HepG2 (cell line): ENCODE data around the gene PPP1R15A. TPM values are rescaled to one million over a fixed set of nuclear protein-coding genes. Genes with fewer than 3 reads are reported as not detected.

ENCODE experiments used
- JUND ChIP-seq: sonication (generic); formaldehyde crosslinking; IDR thresholded peaks from 2 replicates; pipeline ENCODE4 v1.8.0; 2022; ENCODE audit warnings: mild to moderate bottlenecking, missing genetic modification reagents
- RELA ChIP-seq: sonication (generic); formaldehyde crosslinking; IDR thresholded peaks from 2 replicates; pipeline ENCODE4 v1.4.0; 2020; ENCODE audit warnings: missing genetic modification reagents
- SNAI1 ChIP-seq: sonication (generic); formaldehyde crosslinking; IDR thresholded peaks from 2 replicates; pipeline ENCODE4 v1.5.0; 2020; ENCODE audit warnings: mild to moderate bottlenecking, missing genetic modification reagents, borderline replicate concordance
- TEAD2 ChIP-seq: sonication (generic); formaldehyde crosslinking; IDR thresholded peaks from 2 replicates; pipeline ENCODE4 v1.9.0; 2021; ENCODE audit warnings: missing genetic modification reagents
- ZBTB2 ChIP-seq: sonication (generic); formaldehyde crosslinking; IDR thresholded peaks from 2 replicates; pipeline ENCODE4 v1.8.0; 2022; ENCODE audit warnings: low read depth, missing genetic modification reagents
- ZNF234 ChIP-seq: sonication (generic); formaldehyde crosslinking; conservative IDR thresholded peaks from 2 replicates; pipeline ENCODE4 v1.5.1; 2020; ENCODE audit warnings: mild to moderate bottlenecking, missing genetic modification reagents
- ZNF281 ChIP-seq: sonication (generic); formaldehyde crosslinking; IDR thresholded peaks from 2 replicates; pipeline ENCODE4 v1.4.0; 2020; ENCODE audit warnings: missing genetic modification reagents, borderline replicate concordance
- ZNF414 ChIP-seq: sonication (generic); formaldehyde crosslinking; IDR thresholded peaks from 2 replicates; pipeline ENCODE4 v1.5.0; 2020; ENCODE audit warnings: missing genetic modification reagents
- ZNF432 ChIP-seq: sonication (generic); formaldehyde crosslinking; IDR thresholded peaks from 2 replicates; pipeline ENCODE4 v1.5.0; 2020; ENCODE audit warnings: missing genetic modification reagents, mild to moderate bottlenecking, borderline replicate concordance
- ZNF512B ChIP-seq: sonication (generic); formaldehyde crosslinking; IDR thresholded peaks from 2 replicates; pipeline ENCODE4 v1.5.1; 2020; ENCODE audit warnings: missing genetic modification reagents, mild to moderate bottlenecking, borderline replicate concordance
- ZNF570 ChIP-seq: sonication (generic); formaldehyde crosslinking; IDR thresholded peaks from 2 replicates; pipeline ENCODE4 v1.4.0; 2020; ENCODE audit warnings: mild to moderate bottlenecking, missing genetic modification reagents, borderline replicate concordance
- ZNF598 ChIP-seq: sonication (generic); formaldehyde crosslinking; IDR thresholded peaks from 2 replicates; pipeline ENCODE4 v1.5.1; 2020; ENCODE audit warnings: mild to moderate bottlenecking, missing genetic modification reagents, borderline replicate concordance
- ZNF703 ChIP-seq: sonication (generic); formaldehyde crosslinking; IDR thresholded peaks from 2 replicates; pipeline ENCODE4 v1.5.1; 2020; ENCODE audit warnings: missing genetic modification reagents, mild to moderate bottlenecking, moderate library complexity, borderline replicate concordance
- polyA plus RNA-seq, 8 experiments: library from polyadenylated mRNA; depleted of rRNA in 3 of 8; stranded (reverse) in 7 of 8; unstranded in 1 of 8; fragments of >200 nt; fragmentation: Illumina TruSeq in 4 of 8; extraction: Trizol in 4 of 8; gene quantifications; 2 replicates each; pipeline versions ENCODE4 v1.2.1 to v1.2.3, GENCODE V29; 2011 to 2016; ENCODE audit warnings: low read depth in 4 of 8, missing spikeins in 1 of 8, mixed read lengths in 1 of 8; ENCODE audit not compliant: insufficient read depth in 1 of 8
- total RNA-seq, 5 experiments: library from RNA; depleted of rRNA; stranded (reverse); fragments of >200 nt; fragmentation: Illumina TruSeq; extraction: Trizol; gene quantifications; 2 replicates each; pipeline ENCODE4 v1.2.3, GENCODE V29; 2016; ENCODE audit warnings: low read depth in 1 of 5
- TF ChIP-seq, protein P1 (sequence below): sonication (generic); formaldehyde crosslinking; IDR thresholded peaks from 2 replicates; pipeline ENCODE4 v1.5.1; 2020; ENCODE audit warnings: missing genetic modification reagents, mild to moderate bottlenecking, borderline replicate concordance
- TF ChIP-seq, protein P2 (sequence below): sonication (generic); formaldehyde crosslinking; IDR thresholded peaks from 2 replicates; pipeline ENCODE4 v1.4.0; 2020; ENCODE audit warnings: missing genetic modification reagents; ENCODE audit errors: not compliant biosample characterization
- TF ChIP-seq, protein P3 (sequence below): sonication (generic); formaldehyde crosslinking; conservative IDR thresholded peaks from 2 replicates; pipeline ENCODE4 v1.8.0; 2022; ENCODE audit warnings: mild to moderate bottlenecking, moderate library complexity, missing genetic modification reagents

Gene PPP1R15A
- total and polyA plus RNA-seq, 2 of the 13 experiments (the other 11 are each of a cell fraction or from before 2014, with no cell fraction given), result 15.6 to 18.5 TPM

DNA sequence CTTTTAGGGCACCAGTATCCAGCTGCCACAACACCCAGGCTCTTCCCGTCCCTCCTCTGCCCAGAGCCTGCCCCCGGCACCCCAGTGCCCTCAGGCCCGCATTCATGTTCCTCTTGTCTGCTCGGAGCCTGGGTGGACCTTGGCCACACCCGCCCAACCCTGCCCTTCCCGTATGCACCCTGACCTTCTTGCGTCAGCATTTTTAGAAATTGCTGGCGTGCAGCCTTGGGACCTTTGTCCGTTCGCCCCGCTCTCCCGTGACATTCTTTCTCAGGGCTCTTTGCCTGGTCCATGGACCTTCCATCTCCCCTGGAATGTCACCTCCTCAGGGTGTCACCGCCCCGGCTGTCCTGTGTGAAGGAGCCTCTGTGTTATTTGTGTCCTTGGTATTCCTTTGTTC is 35.5 kb downstream of the PPP1R15A start (continued):
- TF ChIP-seq ZNF414, result peak; percentile 81; the same call in 1 of the 2 replicates
- no peak for TF ChIP-seq ZNF234 (CRISPR knock-in tag)
- no peak for TF ChIP-seq ZNF432 (CRISPR knock-in tag)
- TF ChIP-seq ZNF570 (CRISPR knock-in tag), result no peak
- no peak for TF ChIP-seq TEAD2 (CRISPR knock-in tag)
- TF ChIP-seq ZBTB2, result no peak
- TF ChIP-seq, protein P1, sequence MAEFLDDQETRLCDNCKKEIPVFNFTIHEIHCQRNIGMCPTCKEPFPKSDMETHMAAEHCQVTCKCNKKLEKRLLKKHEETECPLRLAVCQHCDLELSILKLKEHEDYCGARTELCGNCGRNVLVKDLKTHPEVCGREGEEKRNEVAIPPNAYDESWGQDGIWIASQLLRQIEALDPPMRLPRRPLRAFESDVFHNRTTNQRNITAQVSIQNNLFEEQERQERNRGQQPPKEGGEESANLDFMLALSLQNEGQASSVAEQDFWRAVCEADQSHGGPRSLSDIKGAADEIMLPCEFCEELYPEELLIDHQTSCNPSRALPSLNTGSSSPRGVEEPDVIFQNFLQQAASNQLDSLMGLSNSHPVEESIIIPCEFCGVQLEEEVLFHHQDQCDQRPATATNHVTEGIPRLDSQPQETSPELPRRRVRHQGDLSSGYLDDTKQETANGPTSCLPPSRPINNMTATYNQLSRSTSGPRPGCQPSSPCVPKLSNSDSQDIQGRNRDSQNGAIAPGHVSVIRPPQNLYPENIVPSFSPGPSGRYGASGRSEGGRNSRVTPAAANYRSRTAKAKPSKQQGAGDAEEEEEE, result peak; percentile 28; the same call in 1 of the 2 replicates
- TF ChIP-seq ZNF512B (CRISPR knock-in tag), result no peak
- no peak for TF ChIP-seq ZNF703
- 0 out of 2 replicates have a peak, but pooled peaks have one; percentile 15 for TF ChIP-seq JUND (CRISPR knock-in tag)
- TF ChIP-seq, protein P2, sequence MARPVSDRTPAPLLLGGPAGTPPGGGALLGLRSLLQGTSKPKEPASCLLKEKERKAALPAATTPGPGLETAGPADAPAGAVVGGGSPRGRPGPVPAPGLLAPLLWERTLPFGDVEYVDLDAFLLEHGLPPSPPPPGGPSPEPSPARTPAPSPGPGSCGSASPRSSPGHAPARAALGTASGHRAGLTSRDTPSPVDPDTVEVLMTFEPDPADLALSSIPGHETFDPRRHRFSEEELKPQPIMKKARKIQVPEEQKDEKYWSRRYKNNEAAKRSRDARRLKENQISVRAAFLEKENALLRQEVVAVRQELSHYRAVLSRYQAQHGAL (CRISPR knock-in tag), result no peak
- TF ChIP-seq RELA (CRISPR knock-in tag), result no peak
- no peak for TF ChIP-seq SNAI1 (CRISPR knock-in tag)
- TF ChIP-seq ZNF598 (CRISPR knock-in tag), result no peak
- TF ChIP-seq, protein P3, sequence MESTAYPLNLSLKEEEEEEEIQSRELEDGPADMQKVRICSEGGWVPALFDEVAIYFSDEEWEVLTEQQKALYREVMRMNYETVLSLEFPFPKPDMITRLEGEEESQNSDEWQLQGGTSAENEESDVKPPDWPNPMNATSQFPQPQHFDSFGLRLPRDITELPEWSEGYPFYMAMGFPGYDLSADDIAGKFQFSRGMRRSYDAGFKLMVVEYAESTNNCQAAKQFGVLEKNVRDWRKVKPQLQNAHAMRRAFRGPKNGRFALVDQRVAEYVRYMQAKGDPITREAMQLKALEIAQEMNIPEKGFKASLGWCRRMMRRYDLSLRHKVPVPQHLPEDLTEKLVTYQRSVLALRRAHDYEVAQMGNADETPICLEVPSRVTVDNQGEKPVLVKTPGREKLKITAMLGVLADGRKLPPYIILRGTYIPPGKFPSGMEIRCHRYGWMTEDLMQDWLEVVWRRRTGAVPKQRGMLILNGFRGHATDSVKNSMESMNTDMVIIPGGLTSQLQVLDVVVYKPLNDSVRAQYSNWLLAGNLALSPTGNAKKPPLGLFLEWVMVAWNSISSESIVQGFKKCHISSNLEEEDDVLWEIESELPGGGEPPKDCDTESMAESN, result no peak
- TF ChIP-seq ZNF281, result no peak
